Glutamatergic neuron (in vitro differentiated cells): ENCODE data around the gene STAG1. TPM values are rescaled to one million over a fixed set of nuclear protein-coding genes. Genes with fewer than 3 reads are reported as not detected.

Experiments
- DNase-seq: peaks from one replicate; pipeline ENCODE4 v3.0.0; 2022
- H3K27ac Mint-ChIP-seq: one replicate; pipeline ENCODE4 v1.8.0; 2020; ENCODE audit warnings: mild to moderate bottlenecking, mixed read lengths, inconsistent platforms; ENCODE audit not compliant: unreplicated experiment
- H3K27me3 Mint-ChIP-seq: one replicate; pipeline ENCODE4 v1.8.0; 2020; ENCODE audit warnings: mild to moderate bottlenecking, moderate library complexity, mixed read lengths, inconsistent platforms; ENCODE audit not compliant: unreplicated experiment
- H3K36me3 Mint-ChIP-seq: one replicate; pipeline ENCODE4 v1.8.0; 2020; ENCODE audit warnings: mild to moderate bottlenecking, mixed read lengths, inconsistent platforms; ENCODE audit not compliant: unreplicated experiment
- H3K4me1 Mint-ChIP-seq: one replicate; pipeline ENCODE4 v1.8.0; 2020; ENCODE audit warnings: mild to moderate bottlenecking, low read depth, mixed read lengths, inconsistent platforms; ENCODE audit not compliant: unreplicated experiment
- H3K4me3 Mint-ChIP-seq: one replicate; pipeline ENCODE4 v1.8.0; 2020; ENCODE audit warnings: mild to moderate bottlenecking, mixed read lengths, inconsistent platforms; ENCODE audit not compliant: unreplicated experiment
- H3K9me3 Mint-ChIP-seq: one replicate; pipeline ENCODE4 v1.8.0; 2020; ENCODE audit warnings: mild to moderate bottlenecking, moderate library complexity, mixed read lengths, inconsistent platforms; ENCODE audit not compliant: unreplicated experiment
- CTCF ChIP-seq: fragments of 200-600 bp; sonication (generic); IDR thresholded peaks from one replicate; pipeline ENCODE4 v1.5.0; 2021; ENCODE audit not compliant: partially characterized antibody, unreplicated experiment
- total RNA-seq: library from RNA; stranded (reverse); fragmentation: NEBNext Ultra II Directional; extraction: Animal tissue kit (Norgen Biotek cat#: 25700); gene quantifications from one replicate; pipeline ENCODE4 v1.2.1, GENCODE V29; 2021; ENCODE audit not compliant: unreplicated experiment

Gene STAG1
- total RNA-seq, 1 donor from 2014 or later: 22.8 TPM

GRCh38 chr3:136353461-136353860, 398.7 kb downstream of the STAG1 start:
- Mint-ChIP-seq H3K27ac (no peak overlapping the region), H3K4me3 (no peak overlapping the region), H3K9me3 (peaks cover 2% of the 10 kb centered on the region), H3K27me3 (no peaks in the 10 kb centered on the region), H3K4me1 (no peaks in the 10 kb centered on the region), H3K36me3 (no peaks in the 10 kb centered on the region)
- no peak for TF ChIP-seq CTCF
- DNase-seq: no peak

GRCh38 chr3:136351905-136352304, 400.3 kb downstream of the STAG1 start:
- Mint-ChIP-seq H3K9me3 (peaks cover 2% of the 10 kb centered on the region), H3K36me3 (no peaks in the 10 kb centered on the region), H3K4me1 (no peaks in the 10 kb centered on the region), H3K4me3 (no peak overlapping the region), H3K27ac (no peak overlapping the region), H3K27me3 (no peaks in the 10 kb centered on the region)
- peak; percentile 57 for TF ChIP-seq CTCF
- DNase-seq: no peak

DNA sequence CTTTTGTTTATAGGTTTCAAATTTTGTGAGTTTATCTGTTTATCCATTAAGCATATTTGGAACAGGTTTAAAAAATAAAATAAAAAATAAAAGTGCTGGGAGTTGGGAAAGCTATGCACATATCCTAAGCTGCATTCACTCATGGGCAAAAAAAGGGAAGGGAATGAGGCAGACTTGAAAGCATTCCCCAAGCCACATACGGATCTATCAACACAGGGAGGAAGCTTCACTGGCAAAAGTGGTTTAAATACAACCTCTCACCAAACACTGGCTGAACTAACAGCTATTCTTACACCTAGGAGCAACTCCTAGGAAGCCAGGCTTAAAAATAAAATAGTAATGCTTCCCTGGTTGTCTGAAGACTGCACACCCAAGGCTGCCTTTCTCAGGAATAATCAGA, 400.8 kb downstream of the STAG1 start:
- H3K27me3 Mint-ChIP-seq: no peaks in the 10 kb centered on the region
- no peak overlapping the region for H3K4me3 Mint-ChIP-seq
- no peak overlapping the region for H3K27ac Mint-ChIP-seq
- no peaks in the 10 kb centered on the region for H3K36me3 Mint-ChIP-seq
- no peaks in the 10 kb centered on the region for H3K4me1 Mint-ChIP-seq
- peaks cover 2% of the 10 kb centered on the region for H3K9me3 Mint-ChIP-seq
- TF ChIP-seq CTCF: no peak
- no peak for DNase-seq

DNA sequence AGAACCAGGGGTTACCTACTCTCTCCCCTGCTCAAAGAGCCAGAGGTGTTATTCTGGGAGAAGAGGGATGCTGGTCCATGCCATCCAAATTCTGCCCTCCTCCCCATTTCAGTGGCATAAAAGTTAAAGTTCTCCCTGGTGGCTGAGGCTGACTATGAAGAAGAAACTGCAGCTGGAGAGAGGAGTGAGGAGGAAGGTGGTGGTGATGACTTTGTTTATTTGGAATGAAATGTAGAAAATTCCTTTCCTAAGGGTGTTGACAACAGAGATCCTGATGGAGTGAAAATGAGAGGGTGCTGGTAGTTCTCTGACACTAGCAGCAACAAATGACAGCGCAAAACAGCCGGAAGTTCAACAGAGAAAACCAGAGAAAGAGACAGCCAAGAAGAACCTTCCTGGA, 401.6 kb downstream of the STAG1 start:
- DNase-seq: no peak
- H3K4me3 Mint-ChIP-seq: no peak overlapping the region
- H3K9me3 Mint-ChIP-seq: peaks cover 2% of the 10 kb centered on the region
- no peaks in the 10 kb centered on the region for H3K27me3 Mint-ChIP-seq
- no peak overlapping the region for H3K27ac Mint-ChIP-seq
- no peaks in the 10 kb centered on the region for H3K4me1 Mint-ChIP-seq
- H3K36me3 Mint-ChIP-seq: no peaks in the 10 kb centered on the region
- TF ChIP-seq CTCF: no peak

DNA sequence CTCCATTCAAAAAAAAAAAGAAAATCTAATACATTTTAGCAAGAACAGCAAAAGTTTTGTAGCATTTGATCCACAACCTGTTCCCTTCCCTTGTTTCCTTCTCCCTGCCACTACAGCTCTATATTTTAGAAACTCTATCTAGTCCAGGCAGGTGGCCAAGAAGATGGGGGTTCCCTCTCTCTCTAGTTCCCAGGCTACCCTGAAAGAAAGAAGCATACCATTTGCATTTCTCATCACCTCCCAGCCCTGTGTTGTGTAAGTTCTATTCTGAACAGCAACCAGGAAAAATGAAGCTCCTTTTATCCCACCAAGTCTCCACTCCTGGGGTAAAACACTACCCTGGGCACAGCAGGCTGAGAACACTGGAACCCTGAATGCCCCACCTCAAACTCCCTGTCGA, 402.0 kb downstream of the STAG1 start:
- Mint-ChIP-seq H3K4me1 (no peaks in the 10 kb centered on the region), H3K27me3 (no peaks in the 10 kb centered on the region), H3K36me3 (no peaks in the 10 kb centered on the region), H3K4me3 (no peak overlapping the region), H3K27ac (no peak overlapping the region), H3K9me3 (peaks cover 2% of the 10 kb centered on the region)
- no peak for DNase-seq
- no peak for TF ChIP-seq CTCF
